Measurements from ENCODE around the gene U2SURP.
"Not testable (repeated sequence)": the region's sequence is repeated elsewhere in the genome, so short reads cannot be mapped to it uniquely, and the experiment has no call there.

Gene U2SURP

GRCh38 chr3:143011705-143012104 is 10.3 kb downstream of the U2SURP start:
- no peak for DNase-seq (ENCODE audit: low read depth, low spot score)

GRCh38 chr3:143014921-143015320 is 13.6 kb downstream of the U2SURP start:
- no peak for DNase-seq (ENCODE audit: low read depth, low spot score)

GRCh38 chr3:143016321-143016972 is 15.1 kb downstream of the U2SURP start:
- no peak for DNase-seq (ENCODE audit: low read depth, low spot score)

- no peak for DNase-seq (ENCODE audit: low read depth, low spot score)
Observed at GRCh38 chr3:143024351-143024960, 23.1 kb downstream of the U2SURP start.

GRCh38 chr3:143031327-143031726 is 30.0 kb downstream of the U2SURP start:
- DNase-seq (ENCODE audit: low read depth, low spot score): no peak

- not testable (repeated sequence) for DNase-seq (ENCODE audit: low read depth, low spot score)
Observed at GRCh38 chr3:143031796-143032387, 30.5 kb downstream of the U2SURP start.

GRCh38 chr3:143035466-143036211 is 34.3 kb downstream of the U2SURP start:
- DNase-seq (ENCODE audit: low read depth, low spot score): no peak

- DNase-seq (ENCODE audit: low read depth, low spot score): no peak
Observed at GRCh38 chr3:143036557-143036956, 35.2 kb downstream of the U2SURP start.

- DNase-seq (ENCODE audit: low read depth, low spot score): no peak
Observed at GRCh38 chr3:143037867-143038266, 36.5 kb downstream of the U2SURP start.

GRCh38 chr3:143040261-143040879 is 39.0 kb downstream of the U2SURP start:
- DNase-seq (ENCODE audit: low read depth, low spot score): no peak

- DNase-seq (ENCODE audit: low read depth, low spot score): no peak
Observed at GRCh38 chr3:143041903-143042302, 40.5 kb downstream of the U2SURP start.

GRCh38 chr3:143045639-143046038 is 44.3 kb downstream of the U2SURP start:
- no peak for DNase-seq (ENCODE audit: low read depth, low spot score)

GRCh38 chr3:143046075-143046474 is 44.7 kb downstream of the U2SURP start:
- not testable (repeated sequence) for DNase-seq (ENCODE audit: low read depth, low spot score)

GRCh38 chr3:143054011-143054410 is 52.6 kb downstream of the U2SURP start:
- no peak for DNase-seq (ENCODE audit: low read depth, low spot score)

GRCh38 chr3:143056372-143056771 is 55.0 kb downstream of the U2SURP start:
- DNase-seq (ENCODE audit: low read depth, low spot score): no peak

- DNase-seq (ENCODE audit: low read depth, low spot score): no peak
Observed at GRCh38 chr3:143060906-143061305, 59.5 kb downstream of the U2SURP start.

- DNase-seq (ENCODE audit: low read depth, low spot score): no peak
Observed at GRCh38 chr3:143063018-143063417, 61.6 kb downstream of the U2SURP start.

GRCh38 chr3:143064777-143065176 is 63.4 kb downstream of the U2SURP start:
- DNase-seq (ENCODE audit: low read depth, low spot score): no peak

GRCh38 chr3:143065364-143065763 is 64.0 kb downstream of the U2SURP start:
- no peak for DNase-seq (ENCODE audit: low read depth, low spot score)

- DNase-seq (ENCODE audit: low read depth, low spot score): no peak
Observed at GRCh38 chr3:143066033-143066432, 64.7 kb downstream of the U2SURP start.

GRCh38 chr3:143067201-143067600 is 65.8 kb downstream of the U2SURP start:
- DNase-seq (ENCODE audit: low read depth, low spot score): no peak

- DNase-seq (ENCODE audit: low read depth, low spot score): no peak
Observed at GRCh38 chr3:143068059-143068458, 66.7 kb downstream of the U2SURP start.
